Measurements from ENCODE around the gene PNPLA7. TPM values are rescaled to one million over a fixed set of nuclear protein-coding genes. Genes with fewer than 3 reads are reported as not detected.
"Not testable (repeated sequence)": the region's sequence is repeated elsewhere in the genome, so short reads cannot be mapped to it uniquely, and the experiment has no call there.

PNPLA7 gene
- total and polyA plus RNA-seq, 9 donors, result 2.2 to 29.3 (median 13.0) TPM

GRCh38 chr9:137411645-137412380 lies 138.4 kb downstream of the PNPLA7 start:
- WGBS, 3 donors, result 10 to 20% (median 11%) methylated on average over 25 to 30 of the region's 30 CpGs
- H3K4me3 ChIP-seq, result no peak overlapping the region
- intact Hi-C loops (cut with DNase I), result no loop called here

GRCh38 chr9:137411260-137411644 lies 138.9 kb downstream of the PNPLA7 start:
- Histone ChIP-seq H3K4me1 (ENCODE audit: insufficient read depth) (peaks cover 22% of the 10 kb centered on the region), H3K27me3 (no peaks in the 10 kb centered on the region), H3K9me3 (no peaks in the 10 kb centered on the region), H3K27ac (no peak overlapping the region), H3K4me3 (no peak overlapping the region), H3K36me3 (no peaks in the 10 kb centered on the region)
- no peak for DNase-seq
- WGBS, 3 donors, result 22 to 40% (median 34%) methylated on average over 1 to 17 of the region's 17 CpGs
- TF ChIP-seq POLR2A (IDR thresholded peaks at IDR 0.05) (no peak), EP300 (IDR thresholded peaks at IDR 0.05) (no peak), CTCF (IDR thresholded peaks at IDR 0.05) (no peak)
- intact Hi-C loops (cut with DNase I), result no loop called here

More at GRCh38 chr9:137411645-137412380, 138.4 kb downstream of the PNPLA7 start:
- Histone ChIP-seq H3K27ac (peak overlapping the region; percentile 23 to 53), H3K4me1 (ENCODE audit: insufficient read depth) (peaks cover 18% of the 10 kb centered on the region), H3K27me3 (no peaks in the 10 kb centered on the region), H3K9me3 (no peaks in the 10 kb centered on the region), H3K36me3 (no peaks in the 10 kb centered on the region)
- TF ChIP-seq POLR2A (IDR thresholded peaks at IDR 0.05), result no peak
- DNase-seq, result peak; percentile 86 to 88 (median 87)

- 75 to 88% (median 77%) methylated on average over 6 to 15 of the region's 15 CpGs for WGBS, 3 donors
- peak in 1 of 5 donors; percentile 46 for DNase-seq
- TF ChIP-seq CTCF (IDR thresholded peaks at IDR 0.05) (no peak), POLR2A (IDR thresholded peaks at IDR 0.05) (no peak), EP300 (IDR thresholded peaks at IDR 0.05) (no peak)
- no peak overlapping the region for H3K4me3 ChIP-seq
- H3K27ac ChIP-seq, result no peak overlapping the region
- peaks cover 22% of the 10 kb centered on the region for H3K4me1 ChIP-seq (ENCODE audit: insufficient read depth)
- intact Hi-C loops (cut with DNase I), result no loop called here
- no peaks in the 10 kb centered on the region for H3K27me3 ChIP-seq
- H3K9me3 ChIP-seq, result no peaks in the 10 kb centered on the region
- H3K36me3 ChIP-seq, result no peaks in the 10 kb centered on the region
These were observed 139.3 kb downstream of the PNPLA7 start for GRCh38 chr9:137410891-137411249.

- H3K27ac ChIP-seq, result not testable (repeated sequence)
These were observed 139.8 kb downstream of the PNPLA7 start for GRCh38 chr9:137410236-137410890.

More at GRCh38 chr9:137410236-137410890, 139.8 kb downstream of the PNPLA7 start:
- DNase-seq, result peak in 2 of 5 donors; percentile 46 to 52
- H3K27me3 ChIP-seq; H3K4me3 ChIP-seq; intact Hi-C loops (cut with DNase I); H3K36me3 ChIP-seq; H3K9me3 ChIP-seq: not testable (repeated sequence)
- WGBS, 3 donors, result 79 to 86% (median 80%) methylated on average over 12 to 18 of the region's 18 CpGs
- peaks cover 22% of the 10 kb centered on the region for H3K4me1 ChIP-seq (ENCODE audit: insufficient read depth)

Small RNAs within 50 kb of the gene (microRNA-seq; reads per million reads assigned to microRNA genes)
- gene MIR7114, result 0 to 0.16 (median 0) reads per million in 3 donors

Other genes starting within 250 kb of the PNPLA7 start
- 10 to 100 TPM in 1 of 7 donors, 1 to 10 TPM in 6; 1.3 to 13.8 (median 4.6) TPM for gene NRARP, start 248.1 kb downstream of the PNPLA7 start, total RNA-seq
- 1 to 10 TPM; 2.6 to 3.4 TPM for gene NRARP, start 248.1 kb downstream of the PNPLA7 start, polyA plus RNA-seq
- gene EXD3, start 127.2 kb downstream of the PNPLA7 start, total RNA-seq, result 10 to 100 TPM; 19.5 to 30.6 (median 26.2) TPM
- 10 to 100 TPM in 1 of 2 donors, 1 to 10 TPM in 1; 1.0 to 19.4 TPM for gene EXD3, start 127.2 kb downstream of the PNPLA7 start, polyA plus RNA-seq
- gene NOXA1, start 127.0 kb downstream of the PNPLA7 start, total RNA-seq, result 10 to 100 TPM in 5 of 7 donors, 1 to 10 TPM in 2; 8.5 to 18.5 (median 13.8) TPM
- gene NOXA1, start 127.0 kb downstream of the PNPLA7 start, polyA plus RNA-seq, result 1 to 10 TPM in 1 of 2 donors, not detected in 1; 7.1 TPM
- under 1 TPM in 5 of 7 donors, not detected in 2; 0.10 to 0.57 (median 0.24) TPM for gene ENTPD8, start 109.0 kb downstream of the PNPLA7 start, total RNA-seq
- under 1 TPM in 1 of 2 donors, not detected in 1; 0.11 TPM for gene ENTPD8, start 109.0 kb downstream of the PNPLA7 start, polyA plus RNA-seq
- gene NSMF, start 91.1 kb downstream of the PNPLA7 start, total RNA-seq, result 10 to 100 TPM; 22.9 to 50.3 (median 35.4) TPM
- 10 to 100 TPM; 24.0 to 29.5 TPM for gene NSMF, start 91.1 kb downstream of the PNPLA7 start, polyA plus RNA-seq
- 10 to 100 TPM; 35.9 to 61.9 (median 48.3) TPM for gene MRPL41, start 1.5 kb upstream of the PNPLA7 start, total RNA-seq
- 10 to 100 TPM in 1 of 2 donors, 1 to 10 TPM in 1; 1.0 to 54.8 TPM for gene MRPL41, start 1.5 kb upstream of the PNPLA7 start, polyA plus RNA-seq
- gene DPH7, start 28.5 kb upstream of the PNPLA7 start, total RNA-seq, result 10 to 100 TPM; 29.7 to 37.7 (median 33.0) TPM
- gene DPH7, start 28.5 kb upstream of the PNPLA7 start, polyA plus RNA-seq, result 10 to 100 TPM; 15.4 to 38.2 TPM
- gene ZMYND19, start 40.1 kb upstream of the PNPLA7 start, total RNA-seq, result 10 to 100 TPM; 10.3 to 22.9 (median 16.5) TPM
- gene ZMYND19, start 40.1 kb upstream of the PNPLA7 start, polyA plus RNA-seq, result 10 to 100 TPM in 1 of 2 donors, 1 to 10 TPM in 1; 5.1 to 13.6 TPM
- 10 to 100 TPM; 11.1 to 46.2 (median 13.8) TPM for gene ARRDC1, start 55.3 kb upstream of the PNPLA7 start, total RNA-seq
- gene ARRDC1, start 55.3 kb upstream of the PNPLA7 start, polyA plus RNA-seq, result 10 to 100 TPM in 1 of 2 donors, 1 to 10 TPM in 1; 5.2 to 20.6 TPM
- gene EHMT1, start 68.6 kb upstream of the PNPLA7 start, total RNA-seq, result 10 to 100 TPM; 44.9 to 98.5 (median 78.6) TPM
- 10 to 100 TPM; 40.8 to 44.7 TPM for gene EHMT1, start 68.6 kb upstream of the PNPLA7 start, polyA plus RNA-seq